HG03575 (cell line): ENCODE measurements around the gene SLIT1.

Experiments used
- ATAC-seq: cut with Tn5 transposase; IDR thresholded peaks from one replicate; pipeline ENCODE4 v1.9.1; 2021; ENCODE audit not compliant: unreplicated experiment, insufficient number of reproducible peaks, low FRiP score; ENCODE audit errors: extremely low read depth

Gene SLIT1

GRCh38 chr10:97204826-97205679 is 19.3 kb upstream of the SLIT1 start:
- no peak for ATAC-seq

GRCh38 chr10:97203220-97203619 is 17.5 kb upstream of the SLIT1 start:
- ATAC-seq: no peak

GRCh38 chr10:97200616-97201015 is 14.9 kb upstream of the SLIT1 start:
- ATAC-seq: no peak

- ATAC-seq: no peak
Observed at GRCh38 chr10:97199152-97199551, 13.4 kb upstream of the SLIT1 start.

- ATAC-seq: no peak
Observed at GRCh38 chr10:97197030-97197500, 11.3 kb upstream of the SLIT1 start.

GRCh38 chr10:97196223-97197029 is 10.7 kb upstream of the SLIT1 start:
- no peak for ATAC-seq

- ATAC-seq: no peak
Observed at GRCh38 chr10:97195706-97196222, 10.0 kb upstream of the SLIT1 start.

GRCh38 chr10:97192952-97193435 is 7.2 kb upstream of the SLIT1 start:
- ATAC-seq: no peak

- ATAC-seq: no peak
Observed at GRCh38 chr10:97190450-97190849, 4.7 kb upstream of the SLIT1 start.

GRCh38 chr10:97188261-97188711 is 2.5 kb upstream of the SLIT1 start:
- no peak for ATAC-seq

- ATAC-seq: no peak
Observed at GRCh38 chr10:97186911-97187310, 1.2 kb upstream of the SLIT1 start.

- no peak for ATAC-seq
Observed at GRCh38 chr10:97184971-97185325, 811 bp downstream of the SLIT1 start.

- ATAC-seq: no peak
Observed at GRCh38 chr10:97183314-97183713, 2.4 kb downstream of the SLIT1 start.

- ATAC-seq: no peak
Observed at GRCh38 chr10:97182288-97182990, 3.3 kb downstream of the SLIT1 start.

GRCh38 chr10:97180986-97181385 is 4.8 kb downstream of the SLIT1 start:
- ATAC-seq: no peak

GRCh38 chr10:97180363-97180755 is 5.4 kb downstream of the SLIT1 start:
- no peak for ATAC-seq

- no peak for ATAC-seq
Observed at GRCh38 chr10:97179731-97180362, 5.9 kb downstream of the SLIT1 start.

GRCh38 chr10:97179311-97179710 is 6.4 kb downstream of the SLIT1 start:
- ATAC-seq: no peak

GRCh38 chr10:97178074-97178473 is 7.7 kb downstream of the SLIT1 start:
- ATAC-seq: no peak
